HG03135 (cell line): Measurements from ENCODE around the gene ASB8.

ENCODE experiments used
- ATAC-seq: cut with Tn5 transposase; IDR thresholded peaks from one replicate; pipeline ENCODE4 v1.9.1; 2021; ENCODE audit warnings: mild to moderate bottlenecking, moderate library complexity; ENCODE audit not compliant: unreplicated experiment

ASB8 gene

DNA sequence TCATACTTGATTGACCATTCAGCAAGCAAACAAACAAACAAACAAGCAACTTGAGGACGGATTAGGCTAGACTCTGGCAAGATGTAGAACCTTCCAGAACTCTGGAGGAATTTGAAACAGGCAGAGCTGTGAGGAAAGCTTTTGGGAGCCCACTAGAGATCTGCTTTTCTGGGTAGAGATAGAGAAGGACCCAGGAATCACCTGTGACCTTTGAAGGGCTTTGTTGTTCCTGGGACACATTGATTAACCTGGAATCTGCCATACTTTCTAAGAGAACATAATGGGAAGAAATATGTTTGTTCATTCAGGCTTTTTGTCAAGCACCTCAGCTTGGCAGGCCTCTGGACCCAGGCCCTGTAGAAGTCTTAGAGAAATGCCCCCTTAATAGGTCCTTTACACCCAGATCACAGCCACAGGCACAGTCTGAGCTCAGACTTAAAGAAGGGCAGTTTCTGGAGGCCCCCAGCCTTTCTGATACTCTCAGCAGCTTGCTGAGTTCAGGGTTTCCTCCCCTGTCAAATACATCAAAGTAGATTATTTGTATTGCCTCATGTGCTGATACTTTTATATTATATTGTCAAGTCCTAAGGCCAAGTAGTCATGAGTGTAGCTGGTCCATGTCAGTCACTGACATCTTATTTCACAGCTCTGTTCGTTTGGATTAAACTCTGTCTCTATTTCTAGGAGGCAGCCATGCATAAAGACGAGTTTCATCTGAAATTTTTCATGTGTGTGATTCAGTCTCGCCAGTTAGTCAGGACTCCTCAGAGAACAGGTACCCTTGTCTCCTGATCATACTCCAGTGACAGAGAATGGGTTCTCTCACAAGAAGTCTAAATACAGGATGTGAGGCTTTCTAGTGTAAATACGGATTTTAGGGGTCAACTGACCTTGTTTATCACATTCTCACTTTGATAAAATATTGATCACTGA, 50.4 kb downstream of the ASB8 start:
- ATAC-seq = no peak

DNA sequence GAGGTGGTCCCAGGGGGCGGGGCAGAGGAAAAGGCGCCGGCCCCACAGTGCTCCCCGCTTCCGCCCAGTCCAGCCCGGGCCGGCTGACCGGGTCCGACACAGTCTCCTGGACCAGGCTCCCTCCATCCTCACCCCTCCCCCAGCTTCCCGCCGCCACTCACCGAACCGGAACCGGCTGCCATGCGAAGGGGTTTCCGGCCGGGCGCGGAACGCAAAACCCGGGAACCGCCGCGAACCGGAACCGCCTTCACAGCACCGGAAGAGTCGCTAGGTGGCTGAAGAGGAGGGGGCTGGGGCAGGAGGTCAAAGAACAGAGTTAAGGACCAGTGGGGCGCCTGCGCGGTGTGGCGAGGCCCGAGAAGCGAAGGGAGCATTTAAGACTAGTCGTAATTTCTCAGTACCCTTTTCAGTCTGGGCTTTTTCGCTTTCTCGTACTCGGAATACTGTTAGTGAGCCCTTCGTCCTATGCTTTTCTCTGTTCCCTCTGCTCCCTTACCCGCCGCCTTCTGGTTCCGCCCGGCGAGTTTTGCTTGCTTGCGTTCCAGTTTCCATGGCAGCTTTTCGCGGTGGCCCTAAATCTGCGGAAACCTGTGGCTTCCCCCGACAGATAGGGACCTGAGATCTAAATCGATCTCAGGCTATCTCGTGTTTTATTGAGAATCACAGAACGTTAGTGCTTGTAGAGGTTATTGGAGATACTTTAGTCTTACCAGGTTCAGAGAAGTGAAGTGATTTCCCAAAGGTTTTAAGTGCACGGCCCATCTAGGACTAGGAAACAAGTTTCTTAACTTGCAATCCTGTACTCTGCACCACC, 51.2 kb downstream of the ASB8 start, which contains the start of gene SENP1:
Gene SENP1 (minus strand): TSS at position 213 of the 814 bp plus-strand sequence. CDS start 4,607 bp downstream, outside the sequence.
- ATAC-seq = peak; percentile 62

DNA sequence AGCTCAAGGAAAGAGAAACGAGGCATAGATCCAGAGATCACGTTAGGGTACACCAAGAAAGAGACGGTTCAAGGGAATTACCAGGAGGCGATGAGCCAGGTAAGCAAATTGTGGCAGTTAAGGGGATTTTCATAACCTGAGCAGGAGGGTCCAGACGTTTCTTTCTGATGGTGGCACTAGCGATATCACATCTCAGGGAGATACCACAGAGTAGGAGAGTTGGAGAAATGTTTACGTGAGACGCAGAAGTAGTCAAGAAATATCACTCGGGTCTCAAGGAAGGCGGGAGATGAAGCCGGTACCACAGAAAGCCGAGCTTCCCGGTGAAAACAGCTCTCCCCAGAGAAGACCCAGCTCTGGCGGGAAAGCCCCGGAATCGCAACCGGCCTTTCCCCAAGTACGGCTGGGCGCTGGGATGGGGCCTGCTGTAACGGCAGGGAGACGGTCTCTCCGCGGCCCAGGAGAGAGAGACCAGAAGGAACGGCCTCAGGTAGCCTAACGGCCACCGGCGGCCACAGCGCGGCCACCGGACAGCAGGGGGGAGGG, 51.9 kb downstream of the ASB8 start:
- peak; percentile 32 for ATAC-seq

DNA sequence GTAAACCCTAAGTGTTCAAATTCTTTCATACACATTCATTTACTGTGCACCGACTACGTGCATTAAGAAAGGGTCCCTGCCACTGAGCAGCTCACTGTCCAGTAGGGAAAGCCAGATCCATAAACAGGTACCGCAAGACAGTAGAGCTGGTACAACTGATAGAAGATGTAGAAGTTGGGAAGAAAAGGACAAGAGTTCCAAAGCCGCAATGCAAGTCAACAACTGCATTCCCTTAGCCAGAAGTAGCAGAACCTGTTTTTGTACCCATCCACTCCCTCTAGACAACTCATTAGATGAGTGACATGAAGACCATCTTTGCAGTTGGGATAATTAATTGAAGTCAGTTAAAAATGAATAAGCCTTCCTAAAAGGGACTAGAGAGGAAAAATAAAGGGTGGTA, 52.8 kb downstream of the ASB8 start:
- ATAC-seq = no peak
